Right ventricle myocardium inferior (tissue), 1 donor: ENCODE measurements around the gene LRRC4B. TPM values are rescaled to one million over a fixed set of nuclear protein-coding genes. Genes with fewer than 3 reads are reported as not detected.

Experiments used
- ATAC-seq: fragments of 200-7000 bp; cut with Tn5 transposase; one replicate; pipeline ENCODE4 v1.9.1; 2020; ENCODE audit warnings: mild to moderate bottlenecking, moderate library complexity
- DNase-seq: peaks from one replicate; pipeline ENCODE4 v3.0.0; 2021; ENCODE audit errors: missing footprints
- intact Hi-C: fragments of 100-400 bp; cut with DNase I; formaldehyde crosslinking; loops from one replicate; pipeline ENCODE4 v1.11.0; 2022
- total RNA-seq: library from RNA; stranded (reverse); fragmentation: NEBNext Ultra II Directional; extraction: Animal tissue kit (Norgen Biotek cat#: 25700); gene quantifications from one replicate; pipeline ENCODE4 v1.2.1, GENCODE V29; 2021
- donor health status: DM: no; HTN: yes; CAD: no; lungs with severe emphysema.

LRRC4B gene
- total RNA-seq, 1 donor from 2014 or later, result 0.92 TPM

- intact Hi-C loops, result no loop called here
- ATAC-seq (no peak), DNase-seq (no peak)
These were observed 54.4 kb downstream of the LRRC4B start, which contains the start of gene ASPDH for GRCh38 chr19:50513746-50514345. Gene ASPDH (minus strand): TSS chr19:50513913. CDS start chr19:50513823, 90 bp downstream.

GRCh38 chr19:50512999-50513745 lies 55.1 kb downstream of the LRRC4B start:
- DNase-seq (no peak), ATAC-seq (no peak)
- intact Hi-C loops, result no loop called here

GRCh38 chr19:50512112-50512998 lies 55.9 kb downstream of the LRRC4B start:
- intact Hi-C loops, result no loop called here
- DNase-seq, result no peak
- no peak for ATAC-seq

DNA sequence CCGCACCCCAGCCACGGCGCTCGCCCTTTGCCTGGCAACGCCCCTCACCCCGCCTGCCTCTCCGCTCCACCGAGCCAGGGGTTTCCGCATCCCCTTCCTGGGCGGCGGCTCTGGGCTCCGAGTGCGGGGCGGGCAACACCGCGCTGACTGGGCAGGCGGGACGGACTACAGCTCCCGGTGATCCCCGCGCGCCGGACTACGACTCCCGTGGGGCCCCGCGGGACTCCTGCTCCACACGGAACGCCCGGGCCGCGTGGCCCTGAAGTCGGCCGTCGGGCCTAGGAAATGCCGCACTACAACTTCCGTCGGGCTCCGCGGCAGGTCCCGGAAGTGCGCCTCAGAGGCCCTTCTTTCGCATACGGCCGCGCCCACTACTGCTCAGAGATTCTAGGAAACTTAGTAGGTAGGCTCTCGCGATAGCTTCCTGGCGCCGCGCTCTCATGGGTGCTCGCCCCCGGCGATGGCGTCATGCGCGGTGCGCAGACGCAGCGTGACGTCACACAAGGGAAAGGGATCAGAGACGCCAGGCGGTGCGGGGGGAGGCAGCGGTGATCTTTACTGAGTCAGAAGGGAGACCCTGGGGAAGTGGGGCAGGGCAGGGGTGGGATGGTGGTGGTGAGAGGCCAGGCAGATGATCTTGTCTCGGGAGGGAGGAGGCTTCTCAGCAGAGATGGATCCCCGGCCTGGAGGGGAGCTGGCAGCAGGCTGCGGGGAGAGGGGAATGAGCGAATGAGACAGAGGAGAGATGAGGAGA lies 57.0 kb downstream of the LRRC4B start, which contains the start of gene JOSD2:
JOSD2 (minus strand) TSS at position 123 of the 754 bp plus-strand sequence. CDS start 760 bp downstream, outside the sequence.
- intact Hi-C loops, result loop anchor here (1.0 kb wide), 1 partner anchor 35 kb away; the partner anchor contains the start of genes EMC10 and GARIN5A
- peak; percentile 97 for ATAC-seq
- peak; percentile 100 for DNase-seq

DNA sequence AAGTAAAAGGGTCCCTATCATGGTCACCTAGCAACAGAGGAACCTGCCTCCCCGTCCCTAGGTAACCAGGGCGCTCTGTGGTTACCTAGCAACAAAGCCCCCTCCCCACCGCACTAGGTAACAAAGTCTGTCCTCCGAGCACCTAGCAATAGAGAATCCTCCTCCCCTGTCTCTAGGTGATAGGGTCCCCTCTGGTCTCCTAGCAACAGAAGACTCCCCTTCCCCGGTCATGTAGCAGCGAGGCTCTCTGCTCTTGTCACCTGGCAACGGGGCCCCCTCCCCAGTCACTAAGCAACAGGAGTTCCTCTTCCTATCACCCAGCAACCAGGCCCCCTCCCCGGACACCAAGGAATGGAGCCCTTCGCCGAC lies 57.6 kb downstream of the LRRC4B start:
- no peak for DNase-seq
- ATAC-seq, result no peak
- intact Hi-C loops, result loop anchor here (1.0 kb wide), 1 partner anchor 34 kb away; the partner anchor contains the start of genes EMC10 and GARIN5A

- no peak for DNase-seq
- no peak for ATAC-seq
- intact Hi-C loops, result no loop called here
These were observed 58.0 kb downstream of the LRRC4B start for GRCh38 chr19:50510121-50510670.

GRCh38 chr19:50509366-50509765 lies 58.9 kb downstream of the LRRC4B start:
- DNase-seq (peak; percentile 68), ATAC-seq (no peak)
- intact Hi-C loops, result no loop called here

- ATAC-seq, result no peak
- no peak for DNase-seq
- intact Hi-C loops, result no loop called here
These were observed 59.4 kb downstream of the LRRC4B start for GRCh38 chr19:50508843-50509190.

DNA sequence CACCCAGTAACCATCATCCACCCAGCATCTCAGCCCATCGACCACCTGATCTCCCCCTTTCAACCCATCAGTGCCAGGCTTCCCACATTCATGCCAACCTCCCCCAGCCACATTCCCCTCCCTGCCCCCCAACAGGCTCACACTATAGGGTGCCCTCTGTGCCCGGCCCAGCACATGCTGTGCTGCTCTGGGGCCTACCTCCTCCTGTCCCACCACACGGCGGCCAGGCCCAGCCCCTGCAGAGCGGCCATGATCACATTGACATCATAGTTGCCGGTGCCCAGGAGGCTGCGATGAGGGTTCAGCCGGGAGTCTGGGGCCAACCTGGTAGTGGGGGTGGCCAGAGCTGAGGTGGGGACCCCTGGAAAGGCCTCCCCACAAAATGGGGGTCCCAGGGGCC lies 60.9 kb downstream of the LRRC4B start:
- intact Hi-C loops, result no loop called here
- DNase-seq, result peak; percentile 37

GRCh38 chr19:50506700-50507099 lies 61.5 kb downstream of the LRRC4B start:
- intact Hi-C loops, result no loop called here
- ATAC-seq (no peak), DNase-seq (peak; percentile 55)

More for the DNA sequence above, 60.9 kb downstream of the LRRC4B start:
- no peak for ATAC-seq

GRCh38 chr19:50505856-50506611 lies 62.2 kb downstream of the LRRC4B start:
- DNase-seq (peak; percentile 66), ATAC-seq (no peak)
- intact Hi-C loops, result no loop called here

GRCh38 chr19:50501568-50502475 lies 66.4 kb downstream of the LRRC4B start:
- DNase-seq (peak; percentile 80), ATAC-seq (peak; percentile 62)
- intact Hi-C loops, result no loop called here

- intact Hi-C loops, result no loop called here
- ATAC-seq (no peak), DNase-seq (peak; percentile 68)
These were observed 67.1 kb downstream of the LRRC4B start for GRCh38 chr19:50501186-50501567.

DNA sequence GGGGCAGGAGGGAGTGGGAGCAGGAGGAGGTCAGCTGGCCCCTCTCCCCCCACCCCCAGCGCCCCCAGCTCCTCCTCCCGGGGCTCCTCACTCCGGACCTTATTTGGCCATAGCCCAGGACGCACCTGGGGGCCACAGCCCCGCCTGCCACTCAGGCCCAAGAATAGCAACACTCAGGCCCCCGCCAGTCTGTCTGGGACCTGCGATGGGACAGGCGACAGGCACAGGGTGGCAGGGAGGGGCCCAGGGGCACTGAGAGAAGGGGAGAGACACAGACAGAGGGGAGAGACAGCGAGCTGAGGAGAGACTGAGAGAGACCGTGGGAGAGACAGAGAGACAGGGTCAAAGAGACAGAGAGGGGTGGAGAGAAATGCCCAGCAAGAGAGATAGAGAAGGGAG lies 67.5 kb downstream of the LRRC4B start:
- intact Hi-C loops, result no loop called here
- peak; percentile 86 for DNase-seq
- ATAC-seq, result peak; percentile 73

DNA sequence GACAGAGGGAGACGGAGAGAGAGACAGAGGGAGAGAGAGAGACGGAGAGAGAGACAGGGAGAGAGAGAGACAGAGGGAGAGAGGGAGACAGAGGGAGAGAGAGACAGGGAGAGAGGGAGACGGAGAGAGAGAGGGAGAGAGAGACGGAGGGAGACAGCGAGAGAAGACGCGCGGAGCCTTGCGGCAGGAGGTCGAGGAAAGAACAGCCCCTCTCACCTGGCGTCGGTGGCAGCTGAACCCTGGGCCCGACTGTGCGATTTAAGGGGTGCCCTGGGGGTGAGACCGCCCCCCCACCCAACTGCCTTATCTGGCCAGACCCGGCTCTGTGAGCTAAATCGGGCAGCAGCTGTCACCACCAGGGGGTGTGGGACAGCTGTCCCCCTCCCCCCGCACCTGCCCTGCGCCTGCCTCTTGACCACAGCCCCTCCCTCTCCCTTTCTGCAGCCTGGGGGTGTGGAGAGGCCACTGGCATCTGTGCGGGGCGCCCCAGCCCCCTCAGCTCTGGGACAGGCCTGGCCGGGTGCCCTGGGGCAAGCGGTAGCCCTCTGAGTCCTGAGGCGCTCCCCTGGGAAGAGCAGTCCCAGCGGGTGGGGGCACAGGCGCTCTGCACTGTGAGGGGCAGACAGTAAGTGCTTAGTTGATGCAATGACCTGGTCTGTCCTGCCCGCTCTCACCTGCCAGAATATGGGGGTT lies 68.0 kb downstream of the LRRC4B start:
- intact Hi-C loops, result no loop called here
- ATAC-seq (peak; percentile 61), DNase-seq (peak; percentile 85)
